ENCODE results near the gene PARN. TPM values are rescaled to one million over a fixed set of nuclear protein-coding genes. Genes with fewer than 3 reads are reported as not detected.
A peak's percentile ranks its signal among the peaks of the same experiment; 100 is the strongest.
"Not testable (repeated sequence)": the region's sequence is repeated elsewhere in the genome, so short reads cannot be mapped to it uniquely, and the experiment has no call there.

PARN gene, protein sequence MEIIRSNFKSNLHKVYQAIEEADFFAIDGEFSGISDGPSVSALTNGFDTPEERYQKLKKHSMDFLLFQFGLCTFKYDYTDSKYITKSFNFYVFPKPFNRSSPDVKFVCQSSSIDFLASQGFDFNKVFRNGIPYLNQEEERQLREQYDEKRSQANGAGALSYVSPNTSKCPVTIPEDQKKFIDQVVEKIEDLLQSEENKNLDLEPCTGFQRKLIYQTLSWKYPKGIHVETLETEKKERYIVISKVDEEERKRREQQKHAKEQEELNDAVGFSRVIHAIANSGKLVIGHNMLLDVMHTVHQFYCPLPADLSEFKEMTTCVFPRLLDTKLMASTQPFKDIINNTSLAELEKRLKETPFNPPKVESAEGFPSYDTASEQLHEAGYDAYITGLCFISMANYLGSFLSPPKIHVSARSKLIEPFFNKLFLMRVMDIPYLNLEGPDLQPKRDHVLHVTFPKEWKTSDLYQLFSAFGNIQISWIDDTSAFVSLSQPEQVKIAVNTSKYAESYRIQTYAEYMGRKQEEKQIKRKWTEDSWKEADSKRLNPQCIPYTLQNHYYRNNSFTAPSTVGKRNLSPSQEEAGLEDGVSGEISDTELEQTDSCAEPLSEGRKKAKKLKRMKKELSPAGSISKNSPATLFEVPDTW
- 27.2 and 36.2 TPM in 2 replicates for total RNA-seq (2014; rRNA removed; shearing (Covaris generic))

DNA sequence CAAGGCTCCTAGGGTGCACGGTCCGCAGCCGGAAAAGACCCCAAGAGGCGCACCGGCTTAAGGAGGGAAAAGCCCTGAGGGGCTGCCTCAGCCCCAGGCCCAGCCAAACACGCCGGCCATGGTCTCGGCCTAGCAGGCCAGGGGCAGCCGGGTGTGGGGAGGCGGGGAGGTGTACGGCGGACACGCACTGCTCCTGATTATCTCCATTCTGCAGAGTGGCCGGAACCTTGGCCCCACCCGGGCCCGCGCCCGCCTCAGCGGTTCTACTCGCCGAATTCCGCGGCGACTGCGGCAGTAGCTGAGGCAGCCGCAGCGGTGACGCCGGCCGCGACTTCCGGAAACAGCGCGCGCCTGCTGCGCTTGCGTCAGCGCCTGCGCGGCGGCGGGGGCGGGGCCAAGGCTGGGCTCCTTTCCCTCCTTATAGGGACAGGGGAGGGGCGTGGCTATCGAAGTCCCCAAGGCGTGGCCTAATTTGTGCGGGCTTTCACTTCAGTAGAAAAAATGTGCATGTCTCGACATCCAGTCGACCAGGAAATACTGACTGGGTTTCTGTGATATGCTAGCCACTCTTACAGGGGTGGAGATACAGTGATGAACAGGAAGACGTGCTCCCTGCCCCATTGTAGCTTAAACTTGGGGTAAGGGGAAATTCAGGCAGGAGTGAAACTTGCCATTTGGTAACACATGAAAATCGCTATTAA lies at the start of gene PARN:
Gene PARN (minus strand): TSS at position 342 of the 701 bp plus-strand sequence. CDS start 135 bp downstream, at position 207.
- DNase-seq (ENCODE audit: low spot score): peak; percentile 96
- in situ Hi-C loops (cut with HindIII; ENCODE audit: low sequenced_read_pairs): no loop called here

DNA sequence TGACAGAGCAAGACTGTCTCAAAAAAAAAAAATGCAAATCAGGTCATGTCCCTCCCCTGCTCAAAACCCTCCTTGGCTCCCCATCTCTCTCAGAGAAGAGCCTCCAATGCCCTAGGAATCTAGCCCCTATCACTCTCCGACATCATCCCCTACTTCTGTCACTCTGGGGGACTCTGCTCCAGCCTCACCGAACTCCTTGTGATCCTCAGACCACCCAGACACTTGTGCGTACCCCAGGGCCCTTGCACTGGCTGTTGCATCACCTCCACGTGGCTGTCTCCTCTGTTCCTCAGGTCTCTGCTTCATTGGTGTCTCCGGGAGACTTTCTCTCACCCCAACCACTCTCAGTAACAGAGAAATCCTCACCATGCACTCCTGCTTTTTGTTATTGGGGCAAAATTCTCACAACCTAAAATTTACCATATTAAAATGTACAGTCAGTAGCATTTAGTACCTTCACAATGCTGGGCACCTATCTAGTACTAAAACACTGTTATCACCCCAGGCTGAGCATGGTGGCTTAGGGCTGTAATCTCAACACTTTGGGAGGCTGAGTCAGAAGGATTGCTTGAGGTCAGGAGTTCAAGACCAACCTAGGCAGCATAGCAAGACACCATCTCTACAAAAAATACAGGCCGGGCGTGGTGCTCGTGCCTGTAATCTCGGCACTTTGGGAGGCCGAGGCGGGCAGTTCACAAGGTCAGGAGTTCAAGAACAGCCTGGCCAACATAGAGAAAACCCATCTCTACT lies 48.9 kb upstream of the PARN start:
- DNase-seq (ENCODE audit: low spot score): no peak
- in situ Hi-C loops (cut with HindIII; ENCODE audit: low sequenced_read_pairs): no loop called here

DNA sequence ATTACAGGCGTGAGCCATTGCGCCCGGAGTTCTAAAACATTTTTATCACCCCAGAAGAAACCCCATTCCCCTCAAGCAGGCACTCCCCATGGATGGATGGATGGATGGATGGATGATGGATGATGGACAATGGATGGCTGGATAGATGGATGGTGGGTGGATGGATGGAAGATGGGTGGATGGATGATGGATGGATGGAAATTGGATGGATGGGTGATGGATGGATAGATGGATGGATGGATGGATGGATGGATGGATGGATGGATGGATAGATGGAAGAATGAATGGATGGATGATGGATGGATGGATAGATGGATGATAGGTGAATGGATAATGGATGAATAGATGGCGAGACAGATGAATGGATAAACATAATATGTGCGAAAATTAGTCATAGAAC lies 47.6 kb upstream of the PARN start:
- DNase-seq (ENCODE audit: low spot score): no peak
- in situ Hi-C loops (cut with HindIII; ENCODE audit: low sequenced_read_pairs): no loop called here

DNA sequence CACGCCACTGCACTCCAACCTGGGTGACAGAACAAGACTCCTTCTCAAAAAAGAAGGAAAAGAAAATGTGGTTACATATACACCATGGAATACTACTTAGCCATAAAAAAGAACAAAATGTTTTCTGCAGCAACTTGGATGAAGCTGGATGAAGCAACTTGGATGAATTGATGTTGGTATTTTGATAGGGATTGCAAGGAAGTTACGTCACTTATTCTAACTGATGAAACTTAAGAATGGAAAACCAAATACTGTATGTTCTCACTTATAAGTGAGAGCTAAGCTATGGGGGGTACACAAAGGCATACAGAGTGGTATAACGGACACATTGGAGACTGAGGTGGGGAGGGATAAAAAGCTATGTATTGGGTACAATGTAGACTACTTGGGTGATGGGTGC lies 46.6 kb upstream of the PARN start:
- in situ Hi-C loops (cut with HindIII; ENCODE audit: low sequenced_read_pairs): no loop called here
- no peak for DNase-seq (ENCODE audit: low spot score)

DNA sequence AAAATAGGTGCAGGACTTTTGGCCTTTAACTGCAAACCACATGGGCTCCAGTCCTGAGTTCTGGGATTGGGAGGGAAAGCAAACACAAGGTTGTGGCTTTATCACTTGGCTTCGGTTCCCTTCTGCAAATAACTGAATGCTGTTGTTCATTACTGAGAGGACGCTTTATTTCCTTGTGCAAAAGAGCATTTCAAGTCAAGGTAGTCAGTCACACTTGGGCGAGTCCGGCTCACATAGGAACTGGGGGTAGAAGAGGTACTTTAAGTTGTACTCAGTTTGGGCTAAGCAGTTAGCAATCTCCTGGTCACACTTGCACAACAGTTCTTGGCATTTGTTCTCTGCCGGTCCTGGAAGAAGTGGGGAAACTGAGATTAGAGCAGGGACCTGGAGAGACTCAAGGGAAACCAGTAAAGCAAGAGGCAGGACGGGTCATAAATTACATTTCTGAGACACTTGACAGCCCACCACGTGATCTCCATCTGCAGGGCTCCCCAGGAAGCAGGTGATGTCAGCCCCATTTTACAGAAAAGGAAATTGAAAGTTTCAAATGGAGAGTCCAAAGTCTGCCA lies 42.4 kb upstream of the PARN start:
- in situ Hi-C loops (cut with HindIII; ENCODE audit: low sequenced_read_pairs): no loop called here
- no peak for DNase-seq (ENCODE audit: low spot score)

DNA sequence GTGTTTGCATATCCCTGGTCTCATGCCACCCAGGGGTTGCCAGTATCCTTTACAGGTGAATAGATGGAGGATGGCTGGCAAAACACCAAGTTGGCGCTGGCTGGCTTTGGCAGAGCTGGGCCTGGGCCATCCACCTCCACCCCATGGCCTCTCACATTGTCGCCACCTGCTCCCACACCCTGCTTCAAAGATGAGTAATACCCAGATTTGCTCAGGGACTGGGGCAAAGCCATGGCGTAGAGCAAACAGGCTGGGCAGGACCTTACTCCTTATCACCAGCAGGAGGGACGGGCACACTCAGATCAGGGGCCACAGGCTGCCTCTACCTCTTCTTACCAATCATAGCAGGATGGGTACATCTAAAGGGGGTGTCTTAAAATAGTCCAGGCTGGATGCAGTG lies 39.7 kb upstream of the PARN start:
- in situ Hi-C loops (cut with HindIII; ENCODE audit: low sequenced_read_pairs): no loop called here
- peak; percentile 50 for DNase-seq (ENCODE audit: low spot score)

DNA sequence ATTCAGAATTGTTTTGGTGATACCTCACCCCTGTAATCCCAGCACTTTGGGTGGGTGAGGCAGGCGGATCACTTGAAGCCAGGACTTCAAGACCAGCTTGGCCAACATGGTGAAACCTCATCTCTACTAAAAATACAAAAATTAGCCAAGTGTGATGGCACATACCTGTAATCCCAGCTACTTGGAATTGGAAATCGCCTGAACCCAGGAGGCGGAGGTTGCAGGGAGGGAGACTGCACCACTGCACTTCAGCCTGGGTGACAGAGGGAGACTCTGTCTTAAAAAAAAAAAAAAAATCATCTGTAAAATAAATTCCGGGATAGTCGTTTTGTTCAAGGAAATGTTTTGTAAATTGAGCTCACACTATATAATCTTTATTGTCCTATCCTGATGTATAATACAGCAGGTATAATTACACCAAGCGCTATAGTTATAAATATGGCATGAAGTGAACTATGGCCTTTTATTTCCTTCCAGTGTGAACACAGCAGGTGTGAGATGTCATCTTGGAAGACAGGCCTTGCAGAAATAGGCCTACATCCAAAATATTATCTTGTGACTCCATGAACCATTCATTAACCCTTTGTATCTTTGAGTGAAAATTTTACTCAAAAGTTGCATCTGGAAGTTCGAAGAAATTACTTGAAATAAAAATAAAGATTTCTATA lies 38.6 kb upstream of the PARN start:
- peak; percentile 17 for DNase-seq (ENCODE audit: low spot score)
- in situ Hi-C loops (cut with HindIII; ENCODE audit: low sequenced_read_pairs): no loop called here

DNA sequence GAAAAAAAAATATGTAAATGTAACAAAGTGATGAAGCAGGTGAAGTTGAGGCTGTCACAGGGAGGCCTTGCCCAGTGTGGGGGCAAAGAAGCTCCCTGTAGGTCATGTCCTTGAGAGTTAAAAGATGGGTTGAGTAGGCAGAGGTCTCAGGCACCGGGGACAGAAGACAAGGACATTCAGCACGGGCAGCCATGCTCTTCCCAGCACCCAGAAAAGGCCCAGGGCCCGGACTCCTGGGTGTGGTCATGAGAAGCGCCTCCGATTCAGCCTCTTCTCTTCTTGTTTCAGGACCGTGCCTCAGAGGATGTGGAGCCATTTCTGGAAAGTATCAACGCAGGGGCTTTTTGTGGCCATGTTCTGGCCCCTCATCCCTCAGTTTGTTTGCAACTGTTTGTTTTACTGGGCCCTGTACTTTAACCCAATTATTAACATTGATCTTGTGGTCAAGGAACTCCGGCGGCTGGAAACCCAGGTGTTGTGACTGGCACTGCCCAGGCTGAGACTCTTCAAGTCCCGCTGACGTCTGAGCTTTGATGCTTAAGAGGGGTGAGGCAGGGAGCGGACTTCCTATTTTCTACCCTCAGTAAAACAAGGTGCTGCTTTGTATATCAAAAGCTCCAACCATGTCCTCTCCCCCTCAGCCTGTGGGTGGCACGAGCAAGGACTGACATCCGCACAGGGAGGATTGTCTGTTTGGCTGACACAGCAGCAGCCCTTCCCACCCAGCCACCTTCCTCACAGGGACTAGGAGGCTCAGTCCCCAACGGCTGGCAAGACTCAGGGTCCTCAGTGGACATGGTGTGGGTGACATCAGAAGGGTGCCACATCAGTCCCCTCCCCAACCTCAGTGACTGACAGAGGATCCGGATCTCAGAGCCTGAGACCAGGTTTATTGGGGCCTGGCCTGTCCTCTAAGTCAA lies 37.5 kb upstream of the PARN start:
- in situ Hi-C loops (cut with HindIII; ENCODE audit: low sequenced_read_pairs): no loop called here
- DNase-seq (ENCODE audit: low spot score): no peak

DNA sequence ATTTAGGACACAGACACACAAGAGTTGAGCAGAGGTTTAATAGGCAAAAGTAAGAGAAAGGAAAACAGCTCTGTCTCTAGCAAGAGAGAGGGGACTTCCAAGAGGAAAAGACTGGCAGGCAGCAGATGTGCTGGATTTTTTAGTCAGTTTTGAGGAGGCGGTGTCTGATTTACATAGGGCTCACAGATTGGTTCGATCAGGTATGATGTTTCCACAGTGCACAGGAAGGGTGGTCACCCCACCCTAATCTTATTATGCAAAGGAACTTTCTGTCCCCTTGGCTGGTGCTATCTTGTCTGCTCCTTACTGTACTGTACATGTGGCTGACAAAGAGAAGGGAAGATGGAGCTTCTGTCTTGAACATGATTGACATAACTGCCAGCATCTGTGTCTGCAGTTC lies 28.0 kb upstream of the PARN start:
- DNase-seq (ENCODE audit: low spot score): no peak
- in situ Hi-C loops (cut with HindIII; ENCODE audit: low sequenced_read_pairs): no loop called here

DNA sequence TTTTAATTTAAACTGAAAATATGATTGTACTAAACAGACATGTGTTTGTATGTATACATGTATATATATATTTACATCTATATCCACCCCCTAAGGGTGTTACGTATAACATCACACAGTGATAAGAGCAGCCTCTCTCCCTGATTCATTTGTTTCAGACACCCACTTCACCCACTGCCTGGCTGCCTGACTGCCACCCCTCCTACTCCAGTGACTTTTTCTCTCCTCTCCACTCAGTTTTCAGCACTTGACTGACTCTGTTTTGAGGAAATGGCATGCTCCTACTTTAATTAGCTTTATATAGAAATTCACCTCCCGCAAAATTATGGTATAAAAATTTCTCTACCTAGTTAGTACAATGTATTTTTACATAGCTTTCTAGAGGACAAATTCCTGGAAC lies 22.7 kb upstream of the PARN start:
- DNase-seq (ENCODE audit: low spot score): no peak
- in situ Hi-C loops (cut with HindIII; ENCODE audit: low sequenced_read_pairs): no loop called here

DNA sequence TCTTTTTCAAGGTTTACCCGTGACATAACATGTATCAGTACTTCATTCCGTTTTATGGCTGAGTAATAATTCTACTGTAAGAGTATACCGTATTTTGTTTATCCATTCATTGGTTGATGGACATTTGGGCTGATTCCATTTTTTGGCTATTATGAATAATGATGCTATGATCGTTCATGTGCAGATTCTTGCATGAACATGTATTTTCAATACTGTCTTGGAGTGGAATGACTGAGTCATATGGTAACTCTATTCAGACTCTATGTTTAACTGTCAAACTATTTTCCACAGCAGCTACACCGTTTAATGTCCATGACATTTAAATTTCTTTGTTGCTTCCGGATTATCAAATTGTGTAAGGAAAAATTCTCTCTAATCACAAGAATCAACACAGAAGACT lies 20.6 kb upstream of the PARN start:
- in situ Hi-C loops (cut with HindIII; ENCODE audit: low sequenced_read_pairs): no loop called here
- DNase-seq (ENCODE audit: low spot score): no peak

DNA sequence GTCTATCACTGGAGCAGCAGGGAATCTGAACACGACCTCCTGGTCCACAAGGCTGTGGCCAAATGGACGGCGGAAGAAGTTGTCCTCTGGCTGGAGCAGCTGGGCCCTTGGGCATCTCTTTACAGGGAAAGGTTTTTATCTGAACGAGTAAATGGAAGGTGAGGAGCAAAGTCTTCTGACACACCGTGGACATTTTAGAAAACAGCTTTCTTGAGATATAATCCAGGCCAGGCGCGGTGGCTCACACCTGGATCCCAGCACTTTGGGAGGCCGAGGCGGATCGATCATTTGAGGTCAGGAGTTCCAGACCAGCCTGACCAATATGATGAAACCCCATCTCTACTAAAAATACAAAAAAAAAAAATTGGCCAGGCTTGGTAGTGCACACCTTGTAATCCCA lies 19.8 kb upstream of the PARN start:
- DNase-seq (ENCODE audit: low spot score): no peak
- in situ Hi-C loops (cut with HindIII; ENCODE audit: low sequenced_read_pairs): no loop called here

DNA sequence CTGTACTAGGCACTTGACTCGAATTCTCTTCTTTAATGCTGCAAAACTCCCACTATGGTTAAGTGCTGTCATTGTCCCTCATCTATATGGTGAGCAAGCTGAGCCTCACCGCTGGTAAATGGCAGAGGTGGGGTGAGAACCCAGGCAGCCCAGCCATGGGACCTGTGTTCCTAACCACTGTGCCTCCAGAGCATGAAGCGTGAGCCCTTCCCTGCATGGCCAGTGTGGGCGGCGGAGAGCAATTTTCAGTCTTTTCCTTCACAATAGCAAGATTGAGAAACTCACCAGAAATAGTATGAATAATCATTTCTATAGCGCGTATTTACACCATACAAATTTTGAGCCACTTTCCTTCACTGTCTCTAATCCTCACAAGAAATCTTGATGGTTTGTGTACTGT lies 11.9 kb upstream of the PARN start:
- no peak for DNase-seq (ENCODE audit: low spot score)
- in situ Hi-C loops (cut with HindIII; ENCODE audit: low sequenced_read_pairs): no loop called here

DNA sequence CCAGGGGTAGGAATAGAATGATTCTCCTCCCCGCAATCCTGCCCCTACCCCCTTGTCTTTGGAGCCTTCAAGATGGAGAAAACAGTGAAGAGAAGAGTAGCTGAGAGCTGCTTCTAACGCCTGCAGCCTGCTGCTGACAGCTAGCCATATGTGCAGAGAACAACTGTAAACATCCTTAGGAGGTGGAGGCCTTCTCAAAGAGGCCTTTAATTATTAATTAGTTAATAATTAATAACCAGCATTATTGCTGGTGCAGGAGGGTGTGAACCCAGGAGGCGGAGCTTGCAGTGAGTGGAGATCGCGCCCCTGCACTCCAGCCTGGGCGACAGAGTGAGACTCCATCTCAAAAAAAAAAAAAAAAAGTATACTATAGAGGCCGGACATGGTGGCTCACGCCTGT lies 11.1 kb upstream of the PARN start:
- no peak for DNase-seq (ENCODE audit: low spot score)
- in situ Hi-C loops (cut with HindIII; ENCODE audit: low sequenced_read_pairs): no loop called here

DNA sequence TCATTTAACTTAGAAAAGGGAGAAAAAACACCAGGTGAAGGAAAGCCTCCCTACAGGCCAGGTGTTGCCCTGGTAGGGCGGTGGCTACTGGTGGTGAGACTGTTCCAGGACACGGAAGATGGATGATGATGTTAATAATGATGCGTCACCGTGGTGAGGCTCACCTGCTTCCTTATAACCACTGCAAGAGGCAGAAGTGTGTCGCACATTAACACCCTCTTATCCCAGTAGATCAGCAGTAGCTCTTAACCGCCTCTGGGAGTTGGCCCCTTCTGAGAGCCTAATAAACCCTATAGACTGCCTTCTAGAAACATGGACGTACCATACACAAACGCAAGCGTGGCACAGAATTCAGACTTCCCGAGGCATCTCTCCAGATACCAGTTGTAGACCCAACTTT lies 10.5 kb upstream of the PARN start:
- in situ Hi-C loops (cut with HindIII; ENCODE audit: low sequenced_read_pairs): no loop called here
- no peak for DNase-seq (ENCODE audit: low spot score)

DNA sequence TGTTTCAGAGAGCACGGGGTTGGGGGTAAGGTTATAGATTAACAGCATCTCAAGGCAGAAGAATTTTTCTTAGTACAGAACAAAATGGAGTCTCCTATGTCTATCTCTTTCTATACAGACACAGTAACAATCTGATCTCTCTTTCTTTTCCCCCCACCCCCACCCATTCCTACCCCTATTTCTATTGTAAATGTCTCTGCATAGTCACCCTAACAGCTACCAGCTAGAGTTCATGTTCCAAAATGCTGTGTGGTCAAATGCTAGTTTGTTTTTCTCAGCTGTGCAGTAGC lies 6.8 kb upstream of the PARN start:
- DNase-seq (ENCODE audit: low spot score); in situ Hi-C loops (cut with HindIII; ENCODE audit: low sequenced_read_pairs): not testable (repeated sequence)

DNA sequence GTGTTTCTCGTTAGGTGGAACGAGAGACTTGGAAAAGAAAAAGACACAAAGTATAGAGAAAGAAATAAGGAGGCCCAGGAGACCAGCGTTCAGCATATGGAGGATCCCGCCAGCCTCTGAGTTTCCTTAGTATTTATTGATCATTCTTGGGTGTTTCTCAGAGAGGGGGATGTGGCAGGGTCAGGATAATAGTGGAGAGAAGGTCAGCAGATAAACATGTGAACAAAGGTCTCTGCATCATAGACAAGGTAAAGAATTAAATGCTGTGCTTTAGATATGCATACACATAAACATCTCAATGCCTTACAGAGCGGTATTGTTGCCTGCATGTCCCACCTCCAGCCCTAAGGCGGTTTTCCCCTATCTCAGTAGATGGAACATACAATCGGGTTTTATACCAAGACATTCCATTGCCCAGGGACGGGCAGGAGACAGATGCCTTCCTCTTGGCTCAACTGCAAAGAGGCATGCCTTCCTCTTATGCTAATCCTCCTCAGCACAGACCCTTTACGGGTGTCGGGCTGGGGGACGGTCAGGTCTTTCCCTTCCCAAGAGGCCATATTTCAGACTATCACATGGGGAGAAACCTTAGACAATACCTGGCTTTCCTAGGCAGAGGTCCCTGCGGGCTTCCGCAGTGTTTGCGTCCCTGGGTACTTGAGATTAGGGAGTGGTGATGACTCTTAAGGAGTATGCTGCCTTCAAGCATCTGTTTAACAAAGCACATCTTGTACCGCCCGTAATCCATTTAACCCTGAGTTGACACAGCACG lies 6.3 kb upstream of the PARN start:
- DNase-seq (ENCODE audit: low spot score); in situ Hi-C loops (cut with HindIII; ENCODE audit: low sequenced_read_pairs): not testable (repeated sequence)

All from G401 (cell line).